ENCODE results near the gene THAP12. TPM values are rescaled to one million over a fixed set of nuclear protein-coding genes. Genes with fewer than 3 reads are reported as not detected.

The THAP12 gene
- total RNA-seq, 4 donors from 2014 or later: 21.9 to 42.1 (median 26.0) TPM

DNA sequence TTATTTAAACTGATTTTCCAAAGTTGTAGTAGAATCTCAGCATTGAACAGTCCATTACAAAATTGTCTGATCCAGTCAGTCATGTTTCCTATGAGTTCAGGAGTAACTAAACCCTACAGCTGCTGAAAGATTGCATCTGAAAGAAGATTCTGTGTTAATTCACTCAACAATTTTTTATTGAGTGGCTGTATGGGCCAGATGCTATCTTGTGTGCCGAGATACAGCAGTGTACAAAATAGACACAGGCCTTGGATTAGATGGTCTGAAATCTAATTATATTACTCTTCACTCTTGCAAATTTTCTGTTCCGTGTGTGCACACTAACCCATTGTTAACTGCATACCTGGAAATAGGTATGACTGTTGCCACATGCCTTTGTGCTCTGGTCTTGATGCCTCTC lies 7.5 kb upstream of the THAP12 start:
- H3K36me3 ChIP-seq: no peaks in the 10 kb centered on the region
- H3K27me3 ChIP-seq: no peaks in the 10 kb centered on the region
- H3K4me3 ChIP-seq: no peak overlapping the region
- no peak for TF ChIP-seq POLR2A (IDR thresholded peaks at IDR 0.05)
- TF ChIP-seq, protein P1, sequence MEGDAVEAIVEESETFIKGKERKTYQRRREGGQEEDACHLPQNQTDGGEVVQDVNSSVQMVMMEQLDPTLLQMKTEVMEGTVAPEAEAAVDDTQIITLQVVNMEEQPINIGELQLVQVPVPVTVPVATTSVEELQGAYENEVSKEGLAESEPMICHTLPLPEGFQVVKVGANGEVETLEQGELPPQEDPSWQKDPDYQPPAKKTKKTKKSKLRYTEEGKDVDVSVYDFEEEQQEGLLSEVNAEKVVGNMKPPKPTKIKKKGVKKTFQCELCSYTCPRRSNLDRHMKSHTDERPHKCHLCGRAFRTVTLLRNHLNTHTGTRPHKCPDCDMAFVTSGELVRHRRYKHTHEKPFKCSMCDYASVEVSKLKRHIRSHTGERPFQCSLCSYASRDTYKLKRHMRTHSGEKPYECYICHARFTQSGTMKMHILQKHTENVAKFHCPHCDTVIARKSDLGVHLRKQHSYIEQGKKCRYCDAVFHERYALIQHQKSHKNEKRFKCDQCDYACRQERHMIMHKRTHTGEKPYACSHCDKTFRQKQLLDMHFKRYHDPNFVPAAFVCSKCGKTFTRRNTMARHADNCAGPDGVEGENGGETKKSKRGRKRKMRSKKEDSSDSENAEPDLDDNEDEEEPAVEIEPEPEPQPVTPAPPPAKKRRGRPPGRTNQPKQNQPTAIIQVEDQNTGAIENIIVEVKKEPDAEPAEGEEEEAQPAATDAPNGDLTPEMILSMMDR (IDR thresholded peaks at IDR 0.05): no peak
- no peak overlapping the region for H3K27ac ChIP-seq
- no peak for DNase-seq
- no peaks in the 10 kb centered on the region for H3K9me3 ChIP-seq
- H3K4me1 ChIP-seq: peaks cover 0 to 9% (median 0%) of the 10 kb centered on the region in 4 donors

- TF ChIP-seq POLR2A (IDR thresholded peaks at IDR 0.05): no peak
- TF ChIP-seq, protein P1 (IDR thresholded peaks at IDR 0.05): no peak
- Histone ChIP-seq H3K4me1 (peaks cover 0 to 28% (median 2%) of the 10 kb centered on the region in 4 donors), H3K4me3 (no peak overlapping the region), H3K27me3 (no peaks in the 10 kb centered on the region), H3K9me3 (no peaks in the 10 kb centered on the region), H3K36me3 (no peaks in the 10 kb centered on the region), H3K27ac (no peak overlapping the region)
- DNase-seq: peak in 2 of 3 donors; percentile 64 to 85
Observed at GRCh38 chr11:76385903-76386302, 5.0 kb upstream of the THAP12 start.

- DNase-seq: no peak
- Histone ChIP-seq H3K27me3 (no peaks in the 10 kb centered on the region), H3K36me3 (no peaks in the 10 kb centered on the region), H3K27ac (no peak overlapping the region), H3K4me1 (peaks cover 4 to 45% (median 8%) of the 10 kb centered on the region in 4 donors), H3K9me3 (no peaks in the 10 kb centered on the region), H3K4me3 (no peak overlapping the region)
- TF ChIP-seq, protein P1 (IDR thresholded peaks at IDR 0.05): no peak
- TF ChIP-seq POLR2A (IDR thresholded peaks at IDR 0.05): no peak
Observed at GRCh38 chr11:76382209-76382608, 1.3 kb upstream of the THAP12 start.

DNA sequence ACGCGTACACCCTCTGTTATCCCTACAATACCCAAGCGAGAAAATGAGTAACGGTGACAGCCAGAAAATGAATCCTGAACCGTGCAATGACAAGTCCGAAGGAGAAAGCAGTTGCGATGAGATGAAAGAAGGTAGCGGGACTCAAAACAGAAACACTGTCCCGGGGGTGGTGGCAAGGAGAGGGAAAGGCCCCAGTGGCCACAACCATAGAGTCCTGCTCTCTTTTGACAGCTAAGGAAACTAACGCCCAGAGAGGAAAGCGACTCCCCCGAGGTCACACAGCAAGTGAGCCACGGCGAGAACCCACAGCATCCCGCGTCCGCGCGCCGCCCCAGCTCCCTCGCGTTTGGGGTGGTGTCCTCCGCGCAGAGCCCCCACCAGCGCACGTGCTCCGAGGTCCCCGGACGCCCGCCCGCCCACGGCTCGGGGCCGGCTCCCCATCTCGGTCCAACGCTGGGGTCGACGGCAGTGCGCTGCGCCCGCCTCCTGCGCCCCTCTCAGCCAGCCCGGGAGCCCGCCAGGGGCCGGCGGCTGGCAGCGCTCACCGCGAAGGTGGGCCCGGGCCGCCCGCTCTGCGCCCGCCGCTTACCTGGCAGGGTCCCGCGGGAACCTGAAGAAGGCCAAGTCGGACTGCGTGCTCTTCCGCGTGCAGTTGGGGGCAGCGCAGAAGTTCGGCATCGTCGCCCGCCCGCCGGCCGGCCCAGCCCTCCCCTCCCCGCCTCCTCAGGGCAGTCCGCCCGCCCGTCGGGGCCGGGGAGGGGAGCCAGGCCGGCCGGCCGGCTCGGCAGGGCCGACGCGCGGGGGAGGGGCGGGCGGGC lies 564 bp downstream of the THAP12 start:
- Histone ChIP-seq H3K4me1 (peaks cover 5 to 47% (median 10%) of the 10 kb centered on the region in 4 donors), H3K9me3 (no peaks in the 10 kb centered on the region), H3K36me3 (no peaks in the 10 kb centered on the region), H3K27me3 (no peaks in the 10 kb centered on the region), H3K27ac (peak overlapping the region; percentile 76 to 93 (median 86)), H3K4me3 (peak overlapping the region; percentile 70 to 99 (median 82))
- TF ChIP-seq, protein P1 (IDR thresholded peaks at IDR 0.05): no peak
- no peak for TF ChIP-seq POLR2A (IDR thresholded peaks at IDR 0.05)
- DNase-seq: peak in 2 of 3 donors; percentile 26 to 54

DNA sequence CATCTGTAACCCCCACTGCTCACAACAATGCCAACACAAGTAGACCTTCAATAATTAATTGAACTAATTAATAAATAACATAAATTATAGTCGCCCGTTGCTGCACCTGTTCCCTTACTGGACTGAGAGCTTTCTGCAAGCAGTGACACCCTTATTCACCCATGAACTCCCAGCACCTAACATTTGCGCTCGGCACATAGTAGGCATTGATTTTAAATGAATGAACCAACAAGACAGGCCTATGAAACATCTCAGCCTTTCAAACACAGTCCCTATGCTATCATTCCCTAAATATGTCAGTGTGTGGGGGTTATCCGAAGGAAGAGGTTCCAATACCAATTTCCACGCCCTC lies 1.1 kb downstream of the THAP12 start:
- H3K27ac ChIP-seq: peak overlapping the region in 2 of 4 donors; percentile 76 to 87
- peaks cover 5 to 46% (median 10%) of the 10 kb centered on the region in 4 donors for H3K4me1 ChIP-seq
- H3K27me3 ChIP-seq: no peaks in the 10 kb centered on the region
- H3K9me3 ChIP-seq: no peaks in the 10 kb centered on the region
- no peak for DNase-seq
- TF ChIP-seq, protein P1 (IDR thresholded peaks at IDR 0.05): no peak
- no peaks in the 10 kb centered on the region for H3K36me3 ChIP-seq
- H3K4me3 ChIP-seq: peak overlapping the region; percentile 70 to 99 (median 82)

All from Peyer's patch (tissue), 4 donors.